Measurements from ENCODE around the gene MPLKIP.
"Not testable (repeated sequence)": the region's sequence is repeated elsewhere in the genome, so short reads cannot be mapped to it uniquely, and the experiment has no call there.

MPLKIP gene

GRCh38 chr7:40134428-40135316 is at the start of gene MPLKIP, which contains the start of gene SUGCT:
Gene MPLKIP (minus strand): TSS chr7:40134622. CDS start chr7:40134567, 55 bp downstream.
Gene SUGCT (plus strand): TSS chr7:40135005.
- DNase-seq (ENCODE audit: low spot score) = peak; percentile 96

GRCh38 chr7:40182452-40182851 is 48.0 kb upstream of the MPLKIP start:
- DNase-seq (ENCODE audit: low spot score) = no peak

- no peak for DNase-seq (ENCODE audit: low spot score)
These were observed 42.6 kb upstream of the MPLKIP start for GRCh38 chr7:40177071-40177470.

GRCh38 chr7:40175725-40176510 is 41.5 kb upstream of the MPLKIP start:
- peak; percentile 33 for DNase-seq (ENCODE audit: low spot score)

GRCh38 chr7:40175256-40175655 is 40.8 kb upstream of the MPLKIP start:
- not testable (repeated sequence) for DNase-seq (ENCODE audit: low spot score)

GRCh38 chr7:40173121-40173520 is 38.7 kb upstream of the MPLKIP start:
- not testable (repeated sequence) for DNase-seq (ENCODE audit: low spot score)

- DNase-seq (ENCODE audit: low spot score) = not testable (repeated sequence)
These were observed 33.8 kb upstream of the MPLKIP start for GRCh38 chr7:40168266-40168665.

- DNase-seq (ENCODE audit: low spot score) = no peak
These were observed 32.9 kb upstream of the MPLKIP start for GRCh38 chr7:40167291-40167690.

GRCh38 chr7:40165216-40165615 is 30.8 kb upstream of the MPLKIP start:
- no peak for DNase-seq (ENCODE audit: low spot score)

- DNase-seq (ENCODE audit: low spot score) = no peak
These were observed 28.1 kb upstream of the MPLKIP start for GRCh38 chr7:40162516-40162915.

- DNase-seq (ENCODE audit: low spot score) = no peak
These were observed 22.6 kb upstream of the MPLKIP start for GRCh38 chr7:40156988-40157387.

GRCh38 chr7:40151504-40151903 is 17.1 kb upstream of the MPLKIP start:
- no peak for DNase-seq (ENCODE audit: low spot score)

- DNase-seq (ENCODE audit: low spot score) = no peak
These were observed 14.2 kb upstream of the MPLKIP start for GRCh38 chr7:40148671-40149070.

- DNase-seq (ENCODE audit: low spot score) = not testable (repeated sequence)
These were observed 13.8 kb upstream of the MPLKIP start for GRCh38 chr7:40148247-40148580.

- DNase-seq (ENCODE audit: low spot score) = no peak
These were observed 13.2 kb upstream of the MPLKIP start for GRCh38 chr7:40147371-40148246.

GRCh38 chr7:40145596-40146130 is 11.2 kb upstream of the MPLKIP start:
- DNase-seq (ENCODE audit: low spot score) = not testable (repeated sequence)

GRCh38 chr7:40141916-40142315 is 7.5 kb upstream of the MPLKIP start:
- not testable (repeated sequence) for DNase-seq (ENCODE audit: low spot score)

GRCh38 chr7:40139891-40140290 is 5.5 kb upstream of the MPLKIP start:
- DNase-seq (ENCODE audit: low spot score) = not testable (repeated sequence)

GRCh38 chr7:40138973-40139372 is 4.6 kb upstream of the MPLKIP start:
- no peak for DNase-seq (ENCODE audit: low spot score)

GRCh38 chr7:40137563-40137962 is 3.1 kb upstream of the MPLKIP start:
- no peak for DNase-seq (ENCODE audit: low spot score)

- DNase-seq (ENCODE audit: low spot score) = no peak
These were observed 842 bp upstream of the MPLKIP start for GRCh38 chr7:40135317-40135610.
